Esophagus muscularis mucosa (tissue), 4 donors: ENCODE data around the gene SELENOF.
"Not testable (repeated sequence)": the region's sequence is repeated elsewhere in the genome, so short reads cannot be mapped to it uniquely, and the experiment has no call there.

Experiments used
- EP300 ChIP-seq: sonication (generic); formaldehyde crosslinking; IDR thresholded peaks from one replicate; pipeline ENCODE4 v1.6.1; 2017; ENCODE audit warnings: antibody characterized with exemption
- POLR2A ChIP-seq: fragments of 450-650 bp; IDR thresholded peaks from one replicate; pipeline ENCODE4 v1.6.1; 2017; ENCODE audit warnings: antibody characterized with exemption, moderate library complexity, mild to moderate bottlenecking, low read depth
- POLR2AphosphoS5 ChIP-seq, 2 donors: sonication (generic); formaldehyde crosslinking; IDR thresholded peaks; one replicate each; pipeline ENCODE4 v1.6.1; 2017; ENCODE audit warnings: antibody characterized with exemption in 2 of 2
- TF ChIP-seq, protein P1 (sequence below), 3 experiments: fragments of 200-600 bp in 2 of 3; fragments of 450-650 bp in 1 of 3; sonication (generic) in 2 of 3; IDR thresholded peaks; one replicate each; pipeline ENCODE4 v1.5.1; 2017 to 2019; ENCODE audit warnings: antibody characterized with exemption in 3 of 3, mild to moderate bottlenecking in 2 of 3, moderate library complexity in 1 of 3

DNA sequence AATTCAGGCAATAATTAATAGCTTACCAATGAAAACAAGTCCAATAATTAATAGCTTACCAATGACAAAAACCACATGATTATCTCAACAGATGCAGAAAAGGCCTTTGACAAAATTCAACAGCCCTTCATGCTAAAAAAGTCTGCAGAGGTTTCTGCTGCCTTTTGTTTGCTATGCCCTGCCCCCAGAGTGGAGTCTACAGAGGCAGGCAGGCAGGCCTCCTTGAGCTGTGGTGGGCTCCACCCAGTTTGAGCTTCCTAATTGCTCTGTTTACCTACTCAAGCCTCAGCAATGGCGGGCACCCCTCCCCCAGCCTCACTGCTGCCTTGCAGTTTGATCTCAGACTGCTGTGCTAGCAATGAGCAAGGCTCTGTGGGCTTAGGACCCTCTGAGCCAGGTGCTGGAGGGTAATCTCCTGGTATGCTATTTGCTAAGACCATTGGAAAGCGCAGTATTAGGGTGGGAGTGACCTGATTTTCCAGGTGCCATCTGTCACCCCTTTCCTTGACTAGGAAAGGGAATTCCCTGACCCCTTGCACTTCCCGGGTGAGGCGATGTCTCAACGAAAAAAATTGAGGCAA lies 96.6 kb downstream of the SELENOF start:
- TF ChIP-seq, protein P1, sequence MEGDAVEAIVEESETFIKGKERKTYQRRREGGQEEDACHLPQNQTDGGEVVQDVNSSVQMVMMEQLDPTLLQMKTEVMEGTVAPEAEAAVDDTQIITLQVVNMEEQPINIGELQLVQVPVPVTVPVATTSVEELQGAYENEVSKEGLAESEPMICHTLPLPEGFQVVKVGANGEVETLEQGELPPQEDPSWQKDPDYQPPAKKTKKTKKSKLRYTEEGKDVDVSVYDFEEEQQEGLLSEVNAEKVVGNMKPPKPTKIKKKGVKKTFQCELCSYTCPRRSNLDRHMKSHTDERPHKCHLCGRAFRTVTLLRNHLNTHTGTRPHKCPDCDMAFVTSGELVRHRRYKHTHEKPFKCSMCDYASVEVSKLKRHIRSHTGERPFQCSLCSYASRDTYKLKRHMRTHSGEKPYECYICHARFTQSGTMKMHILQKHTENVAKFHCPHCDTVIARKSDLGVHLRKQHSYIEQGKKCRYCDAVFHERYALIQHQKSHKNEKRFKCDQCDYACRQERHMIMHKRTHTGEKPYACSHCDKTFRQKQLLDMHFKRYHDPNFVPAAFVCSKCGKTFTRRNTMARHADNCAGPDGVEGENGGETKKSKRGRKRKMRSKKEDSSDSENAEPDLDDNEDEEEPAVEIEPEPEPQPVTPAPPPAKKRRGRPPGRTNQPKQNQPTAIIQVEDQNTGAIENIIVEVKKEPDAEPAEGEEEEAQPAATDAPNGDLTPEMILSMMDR (IDR thresholded peaks at IDR 0.05): not testable (repeated sequence)
- TF ChIP-seq POLR2A; EP300; POLR2AphosphoS5 (IDR thresholded peaks at IDR 0.05): not testable (repeated sequence)
